NCI-H2081 (cell line): ENCODE results near the gene CEBPZ.
"Not testable (repeated sequence)": the region's sequence is repeated elsewhere in the genome, so short reads cannot be mapped to it uniquely, and the experiment has no call there.

Experiments used
- DNase-seq, 2 experiments: peaks; one replicate each; lab custom pipeline; 2025; lab: John Stamatoyannopoulos, UW

Gene CEBPZ, protein sequence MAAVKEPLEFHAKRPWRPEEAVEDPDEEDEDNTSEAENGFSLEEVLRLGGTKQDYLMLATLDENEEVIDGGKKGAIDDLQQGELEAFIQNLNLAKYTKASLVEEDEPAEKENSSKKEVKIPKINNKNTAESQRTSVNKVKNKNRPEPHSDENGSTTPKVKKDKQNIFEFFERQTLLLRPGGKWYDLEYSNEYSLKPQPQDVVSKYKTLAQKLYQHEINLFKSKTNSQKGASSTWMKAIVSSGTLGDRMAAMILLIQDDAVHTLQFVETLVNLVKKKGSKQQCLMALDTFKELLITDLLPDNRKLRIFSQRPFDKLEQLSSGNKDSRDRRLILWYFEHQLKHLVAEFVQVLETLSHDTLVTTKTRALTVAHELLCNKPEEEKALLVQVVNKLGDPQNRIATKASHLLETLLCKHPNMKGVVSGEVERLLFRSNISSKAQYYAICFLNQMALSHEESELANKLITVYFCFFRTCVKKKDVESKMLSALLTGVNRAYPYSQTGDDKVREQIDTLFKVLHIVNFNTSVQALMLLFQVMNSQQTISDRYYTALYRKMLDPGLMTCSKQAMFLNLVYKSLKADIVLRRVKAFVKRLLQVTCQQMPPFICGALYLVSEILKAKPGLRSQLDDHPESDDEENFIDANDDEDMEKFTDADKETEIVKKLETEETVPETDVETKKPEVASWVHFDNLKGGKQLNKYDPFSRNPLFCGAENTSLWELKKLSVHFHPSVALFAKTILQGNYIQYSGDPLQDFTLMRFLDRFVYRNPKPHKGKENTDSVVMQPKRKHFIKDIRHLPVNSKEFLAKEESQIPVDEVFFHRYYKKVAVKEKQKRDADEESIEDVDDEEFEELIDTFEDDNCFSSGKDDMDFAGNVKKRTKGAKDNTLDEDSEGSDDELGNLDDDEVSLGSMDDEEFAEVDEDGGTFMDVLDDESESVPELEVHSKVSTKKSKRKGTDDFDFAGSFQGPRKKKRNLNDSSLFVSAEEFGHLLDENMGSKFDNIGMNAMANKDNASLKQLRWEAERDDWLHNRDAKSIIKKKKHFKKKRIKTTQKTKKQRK

DNA sequence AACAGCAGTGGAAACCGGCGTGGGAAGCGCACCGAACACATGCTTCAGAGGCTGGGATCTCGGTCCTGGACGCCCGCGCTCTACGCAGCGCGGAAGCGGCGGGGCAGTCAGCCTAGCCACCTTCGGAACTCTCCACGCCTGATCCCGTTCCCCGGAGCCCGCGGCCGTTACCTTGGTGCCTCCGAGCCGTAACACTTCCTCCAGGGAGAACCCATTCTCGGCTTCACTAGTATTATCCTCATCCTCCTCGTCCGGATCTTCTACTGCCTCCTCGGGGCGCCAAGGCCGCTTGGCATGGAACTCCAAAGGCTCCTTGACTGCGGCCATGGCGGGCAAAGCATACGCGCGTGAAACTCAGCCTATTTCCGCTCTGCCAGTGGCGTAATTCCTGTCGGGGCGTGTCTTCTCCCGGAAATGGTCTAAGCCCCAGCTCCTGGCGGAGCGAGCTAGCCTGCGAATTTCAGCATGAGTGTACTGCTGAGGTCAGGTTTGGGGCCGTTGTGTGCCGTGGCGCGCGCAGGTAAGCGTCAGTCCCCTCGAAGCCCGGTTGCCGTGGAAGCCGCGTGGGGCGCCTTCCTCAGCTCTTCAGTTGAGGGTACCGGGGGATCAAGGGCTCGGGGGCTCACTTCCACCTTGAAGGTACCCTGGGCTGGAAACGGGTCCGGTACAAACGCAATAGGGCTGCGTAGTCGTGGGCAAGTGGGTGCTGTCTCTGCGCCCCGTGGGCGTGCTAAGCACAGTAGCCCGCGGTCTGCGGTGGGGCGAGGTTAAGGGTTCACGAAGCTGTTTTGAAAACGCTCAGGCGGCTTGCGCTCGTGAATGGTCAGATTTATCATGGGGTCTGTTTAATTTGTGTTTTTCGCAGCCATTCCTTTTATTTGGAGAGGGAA is at the start of gene CEBPZ, which contains the start of gene NDUFAF7:
CEBPZ (minus strand) TSS at position 356 of the 890 bp plus-strand sequence; CDS start at position 327, 29 bp downstream.
NDUFAF7 (plus strand) TSS at position 418 of the 890 bp plus-strand sequence; CDS start at position 466, 48 bp downstream.
- DNase-seq, result peak; percentile 87 to 94

DNA sequence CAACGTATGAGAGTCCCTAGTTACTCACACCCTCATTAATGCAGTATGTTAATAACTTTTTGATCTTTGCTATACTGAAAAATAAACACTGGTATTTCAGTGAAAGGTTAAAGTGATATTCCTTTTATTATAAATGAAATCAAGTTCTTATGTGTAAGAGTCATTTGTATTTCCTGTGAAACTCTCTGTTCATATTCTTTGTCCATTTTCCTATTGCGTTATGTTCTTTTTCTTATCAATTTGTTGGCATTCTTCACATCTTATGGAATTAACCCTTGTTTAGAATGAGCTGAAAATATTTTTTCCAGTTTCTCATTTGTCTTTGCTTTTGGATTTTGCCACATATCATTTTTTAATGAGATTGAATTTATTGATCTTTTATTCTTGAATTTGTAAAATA is 44.9 kb upstream of the CEBPZ start:
- DNase-seq, result no peak

DNA sequence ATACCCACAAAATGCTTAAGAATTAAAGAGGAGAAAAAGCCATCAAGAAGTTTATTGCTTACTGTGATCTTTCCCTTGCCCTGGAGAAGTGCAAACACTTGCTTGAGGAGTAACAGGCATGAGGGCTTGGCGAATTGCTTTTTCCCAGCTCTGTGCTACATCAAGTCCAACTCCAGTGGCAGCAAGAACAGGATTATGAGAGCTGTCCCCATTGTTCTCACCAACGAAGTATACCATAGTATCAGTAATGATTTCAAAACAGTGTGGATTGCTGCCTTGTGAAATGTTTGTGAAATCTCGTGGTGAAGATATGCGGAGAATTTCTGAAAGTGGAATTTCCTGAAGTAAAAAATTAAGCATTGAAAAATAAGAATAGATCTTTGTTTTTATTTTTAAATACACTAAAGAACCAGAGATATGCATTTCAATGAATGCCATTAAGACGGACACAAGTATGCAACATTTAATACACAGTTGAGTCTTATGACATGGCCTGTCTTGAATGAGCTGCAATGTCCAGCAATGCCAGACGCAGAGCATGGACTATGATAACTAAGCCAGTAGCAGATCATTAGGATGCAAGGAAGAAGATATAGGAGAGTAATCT is 43.1 kb upstream of the CEBPZ start:
- no peak for DNase-seq

DNA sequence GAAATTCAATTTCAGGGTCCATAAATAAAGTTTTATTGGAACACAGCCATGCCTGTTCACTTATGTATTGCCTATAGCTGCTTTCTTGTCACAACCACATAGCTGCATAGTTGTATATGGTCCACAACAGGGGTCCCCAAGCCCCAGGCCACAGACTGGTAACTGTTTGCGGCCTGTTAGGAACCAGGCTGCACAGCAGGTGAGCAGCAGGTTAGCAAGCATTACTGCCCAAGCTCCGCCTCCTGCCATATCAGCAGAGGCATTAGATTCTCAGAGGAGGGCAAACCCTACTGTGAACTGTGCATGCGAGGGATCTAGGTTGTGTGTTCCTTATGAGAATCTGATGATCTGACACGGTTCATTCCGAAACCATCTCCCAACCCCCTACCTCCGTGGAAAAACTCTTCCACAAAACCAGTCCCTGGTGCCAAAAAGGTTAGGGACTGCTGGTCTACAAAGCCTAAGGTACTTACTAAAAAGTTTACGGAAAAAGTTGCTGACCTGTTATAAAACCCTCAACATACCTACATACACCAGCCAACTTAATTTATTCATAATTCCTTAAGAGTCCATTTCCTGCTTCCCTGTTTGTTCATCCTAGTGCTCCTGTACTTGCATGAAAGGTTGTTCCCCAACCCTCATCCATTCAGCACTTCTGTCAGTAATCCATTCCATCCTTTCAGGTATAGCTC is 40.1 kb upstream of the CEBPZ start:
- DNase-seq, result no peak

DNA sequence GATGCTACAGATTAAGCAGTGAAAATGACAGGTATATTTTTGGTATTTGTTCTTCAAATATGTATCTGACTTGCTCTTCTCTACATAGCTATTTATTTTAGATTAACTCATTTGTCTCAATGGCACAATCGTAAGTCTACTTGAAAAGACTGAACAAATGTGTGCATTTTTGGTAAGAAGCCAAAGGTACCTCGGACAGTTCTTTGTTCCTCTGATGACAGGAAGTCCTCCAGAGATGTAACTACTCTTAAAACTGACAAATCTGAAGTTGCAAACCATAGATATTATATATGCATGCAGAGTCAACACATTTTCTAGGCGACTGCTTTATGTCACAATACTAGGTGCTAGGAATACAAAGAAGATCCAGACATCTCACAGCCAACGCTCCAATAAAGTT is 36.7 kb upstream of the CEBPZ start:
- DNase-seq, result peak in 1 of 2 experiments; percentile 22

DNA sequence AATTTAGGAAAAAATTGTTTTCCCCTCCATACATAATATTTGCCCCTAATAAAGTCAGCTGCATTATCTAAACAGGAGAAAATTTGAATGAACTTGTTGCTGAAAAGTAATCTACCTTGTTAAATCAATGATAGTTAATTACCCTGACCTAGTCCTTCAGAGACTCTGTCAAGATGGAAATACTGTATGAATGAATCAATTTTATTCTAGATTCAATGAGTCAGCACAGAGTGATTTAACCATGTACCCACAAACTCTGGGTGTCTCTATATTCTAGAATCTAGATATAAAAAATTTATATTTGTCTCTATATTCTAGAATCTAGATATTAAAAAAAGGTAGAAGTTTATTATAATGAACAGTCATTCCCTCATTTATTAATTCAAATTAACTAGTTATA is 36.3 kb upstream of the CEBPZ start:
- no peak for DNase-seq

DNA sequence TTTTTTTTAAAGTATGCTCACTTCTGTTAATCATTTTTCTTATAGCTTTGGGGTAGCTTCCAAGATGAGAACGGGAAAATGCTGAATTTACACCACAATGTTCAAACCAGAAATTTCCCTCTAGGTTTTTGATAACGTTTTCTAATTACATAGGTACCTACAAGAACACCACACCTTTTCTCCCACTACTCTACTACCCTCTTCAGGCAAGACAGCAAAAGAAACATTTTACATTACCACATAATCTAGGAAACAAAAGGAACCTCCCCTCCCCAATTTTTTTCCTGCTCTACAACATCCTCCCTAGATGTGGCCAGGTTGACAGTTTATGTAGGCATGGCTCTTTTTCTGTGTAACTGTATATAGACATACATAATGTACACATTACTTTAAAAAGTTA is 32.4 kb upstream of the CEBPZ start:
- no peak for DNase-seq

DNA sequence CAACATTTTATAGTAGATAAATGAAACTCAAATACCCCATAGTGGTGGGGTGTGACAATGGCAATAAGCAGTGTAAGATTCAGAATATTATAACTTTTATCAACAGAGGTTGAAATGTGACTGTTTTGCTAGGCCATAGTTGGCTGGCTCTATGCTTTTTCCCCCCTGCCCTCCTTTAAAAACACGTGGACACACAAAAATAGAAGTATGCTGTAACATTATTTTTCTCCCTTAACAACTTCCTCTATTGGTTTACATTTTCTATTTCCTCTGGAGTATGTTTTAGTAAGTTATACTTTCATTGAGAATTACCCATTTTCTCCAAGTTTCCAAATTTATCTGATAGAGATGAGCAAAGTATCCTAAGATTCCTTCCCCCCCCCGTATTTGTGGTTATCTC is 31.1 kb upstream of the CEBPZ start:
- DNase-seq, result no peak

DNA sequence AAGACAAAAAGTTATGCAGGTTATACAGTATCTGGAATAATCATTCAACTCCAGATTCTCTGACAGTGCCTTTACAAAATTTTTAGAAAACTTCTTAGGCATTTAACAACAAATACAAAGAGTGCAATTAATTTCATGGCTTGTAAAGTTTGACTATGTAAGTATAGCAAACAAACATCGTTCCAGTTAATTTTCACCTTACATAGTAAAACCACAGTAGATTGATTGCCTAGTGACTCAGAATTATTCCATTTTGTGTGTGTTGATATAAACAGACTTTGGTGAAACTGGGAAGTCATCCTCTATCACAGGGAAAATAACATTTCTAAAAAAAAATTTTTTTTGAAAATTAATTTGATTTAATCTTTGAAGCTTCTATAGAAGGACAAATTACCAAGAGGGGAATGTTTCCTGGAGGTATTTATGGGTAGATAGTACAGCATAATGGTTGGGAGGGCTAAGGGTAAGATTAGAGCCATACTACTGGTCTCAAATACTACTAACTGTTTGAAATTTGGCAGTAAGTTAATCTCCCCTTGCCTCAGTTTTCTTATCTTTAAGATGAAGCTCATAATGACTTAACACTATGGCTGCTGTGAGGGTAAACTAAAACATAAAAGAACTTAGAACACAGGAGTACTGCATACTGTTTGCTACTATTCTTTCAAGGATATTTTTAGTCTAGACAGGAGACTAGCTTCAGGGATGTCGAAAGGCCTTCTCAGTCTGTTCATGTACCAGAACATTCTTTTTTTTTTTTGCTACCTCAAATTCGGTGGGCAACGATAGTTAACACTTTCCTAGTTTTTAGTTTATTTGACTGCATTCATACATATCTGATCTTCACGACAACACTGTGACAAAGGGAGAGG is 19.7 kb upstream of the CEBPZ start:
- DNase-seq, result no peak

DNA sequence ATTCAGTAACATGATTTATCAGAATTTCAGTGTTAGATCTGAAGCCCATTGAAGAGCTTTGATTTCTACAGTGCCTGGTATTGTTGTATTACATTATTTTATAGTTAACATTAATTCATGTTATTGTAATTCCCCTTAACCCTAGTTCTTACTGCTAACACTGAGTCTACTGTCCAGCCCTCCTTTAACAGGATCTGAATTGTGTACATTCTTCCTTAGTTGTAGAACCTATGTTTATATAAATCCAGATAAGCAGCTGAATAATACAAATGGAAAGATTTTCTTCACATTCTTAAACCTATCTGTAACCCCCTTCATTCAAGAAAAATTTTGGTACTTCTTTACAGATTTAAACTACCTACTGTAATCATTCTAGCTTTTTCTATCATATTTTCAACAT is 14.8 kb upstream of the CEBPZ start:
- DNase-seq, result no peak

DNA sequence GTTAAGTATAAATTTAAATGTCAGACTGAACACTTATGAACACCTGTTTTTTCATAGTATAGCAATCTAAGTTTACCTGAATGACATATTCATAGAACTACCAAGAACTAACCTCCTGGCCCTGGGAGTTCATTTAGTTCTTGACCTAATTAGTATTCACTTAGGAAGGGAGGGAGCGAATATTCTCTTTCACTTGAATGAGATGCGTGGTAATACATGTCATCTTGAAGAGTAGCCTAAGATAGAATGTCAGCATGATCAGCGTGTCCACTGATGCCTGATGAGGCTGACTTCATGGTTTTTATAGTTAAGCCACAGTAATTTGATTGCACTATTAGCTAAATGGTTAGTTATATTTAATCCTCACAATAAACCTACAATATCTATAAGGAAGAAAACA is 13.4 kb upstream of the CEBPZ start:
- no peak for DNase-seq

DNA sequence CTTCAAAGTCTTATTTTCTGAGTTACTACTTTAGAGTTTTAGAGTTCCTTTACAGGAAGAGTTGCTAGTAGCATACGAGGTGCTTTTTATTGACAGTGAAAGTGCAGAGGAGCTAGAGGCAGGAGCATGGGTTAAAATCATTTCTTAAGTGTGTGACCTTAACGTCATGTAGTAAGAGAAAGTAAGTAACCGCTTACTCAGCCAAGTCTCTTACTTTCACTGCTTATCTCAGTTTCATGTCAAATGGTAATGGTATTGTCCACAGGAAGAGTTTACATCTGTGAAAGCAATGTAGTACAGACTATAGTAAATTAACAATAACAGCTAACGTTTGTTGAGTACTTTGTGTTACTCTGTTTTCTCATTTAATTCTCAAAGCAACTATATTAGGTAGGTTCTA is 12.6 kb upstream of the CEBPZ start:
- no peak for DNase-seq

DNA sequence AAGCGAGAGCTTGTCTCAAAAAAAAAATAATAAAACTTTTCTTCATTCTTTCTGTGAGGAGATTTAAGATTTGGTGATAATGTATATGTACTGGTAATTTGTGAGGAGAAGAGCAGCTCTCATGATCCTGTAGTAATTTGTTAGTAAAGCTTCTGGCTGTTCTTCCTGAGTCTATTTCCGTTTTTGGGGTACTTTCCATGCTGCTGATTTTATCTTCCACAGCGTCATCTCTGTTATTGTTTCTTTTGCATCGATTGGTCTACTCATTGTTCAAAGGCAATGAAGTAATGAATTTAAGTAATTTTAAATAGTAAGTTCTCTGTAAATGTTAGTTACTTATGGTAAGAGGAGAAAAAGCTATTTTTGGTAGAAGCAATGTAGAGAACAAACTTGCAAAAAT is 12.0 kb upstream of the CEBPZ start:
- DNase-seq, result no peak

DNA sequence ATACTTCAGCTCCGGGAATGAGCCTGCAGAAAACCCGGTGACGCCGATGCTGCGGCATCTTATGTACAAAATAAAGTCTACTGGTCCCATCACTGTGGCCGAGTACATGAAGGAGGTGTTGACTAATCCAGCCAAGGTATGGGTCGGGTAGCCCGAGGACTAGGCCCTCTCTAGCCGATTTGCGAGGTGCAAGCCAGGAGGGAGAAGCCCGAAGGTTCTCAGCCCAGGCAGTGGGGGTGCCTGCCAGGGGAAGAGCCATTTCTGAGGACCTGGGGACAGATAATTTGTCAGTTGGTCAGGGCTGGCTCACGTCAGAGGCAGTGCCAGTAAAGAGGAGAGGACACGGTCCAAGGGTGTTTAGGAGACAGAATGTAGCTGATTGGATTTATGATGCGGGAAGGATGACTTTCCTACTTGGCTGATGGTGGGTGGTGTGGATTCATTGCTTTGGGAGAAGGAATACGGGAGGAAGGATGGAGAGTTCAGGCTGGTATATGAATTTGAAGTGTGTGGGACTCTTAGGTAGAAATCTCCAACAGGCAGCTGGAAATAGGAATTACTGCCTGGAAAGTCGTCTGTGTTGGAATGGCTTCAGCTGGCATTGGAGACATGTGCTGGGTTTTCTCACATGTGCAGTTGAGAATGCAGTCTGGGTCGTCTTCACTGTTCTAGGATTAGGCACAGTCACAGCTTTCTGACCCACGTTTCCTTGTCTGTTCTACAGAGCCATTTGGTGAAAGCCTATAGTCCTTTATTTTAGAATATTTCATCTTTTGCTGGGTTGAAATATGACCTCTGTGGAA is 936 bp upstream of the CEBPZ start:
- no peak for DNase-seq

DNA sequence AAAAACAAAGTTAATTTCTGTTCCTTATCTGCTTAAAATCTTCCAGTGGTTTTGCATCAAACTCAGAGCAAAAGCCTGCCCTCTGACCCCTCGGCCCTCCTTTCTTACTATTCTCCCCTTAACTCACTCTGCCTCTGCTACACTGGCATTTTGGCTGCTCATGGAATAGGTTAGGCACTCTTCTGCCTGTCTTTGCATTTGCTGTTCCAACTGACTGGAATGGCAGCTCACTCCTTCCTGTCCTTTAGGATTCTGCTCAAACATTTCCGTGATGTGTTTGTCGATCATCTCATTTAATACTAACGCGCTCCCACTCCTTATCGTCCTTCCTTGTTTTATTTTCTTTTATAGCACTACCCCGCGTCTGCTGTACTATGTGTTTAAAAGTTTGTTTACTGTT is 815 bp downstream of the CEBPZ start:
- DNase-seq, result peak in 1 of 2 experiments; percentile 14

DNA sequence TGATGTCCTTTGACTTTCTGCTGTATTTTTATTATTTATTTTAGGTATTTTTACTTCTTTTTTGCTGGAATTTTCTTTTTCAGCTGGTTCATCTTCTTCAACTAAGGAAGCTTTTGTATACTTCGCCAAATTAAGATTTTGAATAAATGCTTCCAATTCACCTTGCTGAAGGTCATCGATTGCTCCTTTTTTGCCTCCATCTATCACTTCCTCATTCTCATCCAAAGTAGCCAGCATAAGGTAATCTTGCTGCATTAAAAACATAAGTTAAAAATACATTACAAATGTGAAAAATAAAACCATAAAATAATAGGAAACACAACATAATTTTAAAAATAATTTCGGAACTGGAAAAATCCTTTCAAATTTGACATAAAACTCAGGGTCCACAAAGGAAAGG is 2.6 kb downstream of the CEBPZ start:
- no peak for DNase-seq

DNA sequence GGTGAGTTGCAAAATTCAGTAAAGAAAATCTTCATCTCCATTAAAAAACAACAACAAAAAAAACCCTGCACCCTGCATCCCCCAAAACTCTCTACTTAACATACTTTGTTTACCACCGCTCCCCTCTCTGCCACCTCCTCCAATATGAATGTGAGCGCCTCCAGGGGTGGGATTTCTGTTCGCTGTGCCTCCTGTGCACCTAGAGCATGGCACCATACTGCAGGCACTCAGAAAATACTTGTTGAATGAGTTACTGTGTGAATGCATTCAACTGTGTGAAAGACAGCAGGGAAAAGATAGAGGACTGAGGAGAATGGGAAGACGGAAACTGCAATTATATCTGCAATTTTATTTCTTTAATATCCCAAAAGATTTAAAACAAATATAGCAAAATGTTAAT is 4.5 kb downstream of the CEBPZ start:
- no peak for DNase-seq

DNA sequence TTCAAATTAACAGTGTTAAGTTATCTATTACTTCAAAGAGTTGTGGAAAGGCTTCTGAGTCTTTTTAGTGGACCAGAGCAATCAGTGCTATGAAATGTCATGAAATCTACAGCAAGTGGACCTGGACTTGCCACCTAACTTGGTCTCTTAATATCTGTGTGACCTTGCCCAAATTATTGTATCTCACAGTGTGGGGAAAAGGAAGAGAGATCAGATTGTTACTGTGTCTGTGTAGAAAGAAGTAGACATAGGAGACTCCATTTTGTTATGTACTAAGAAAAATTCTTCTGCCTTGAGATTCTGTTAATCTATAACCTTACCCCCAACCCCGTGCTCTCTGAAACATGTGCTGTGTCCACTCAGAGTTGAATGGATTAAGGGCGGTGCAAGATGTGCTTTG is 6.3 kb downstream of the CEBPZ start:
- not testable (repeated sequence) for DNase-seq

DNA sequence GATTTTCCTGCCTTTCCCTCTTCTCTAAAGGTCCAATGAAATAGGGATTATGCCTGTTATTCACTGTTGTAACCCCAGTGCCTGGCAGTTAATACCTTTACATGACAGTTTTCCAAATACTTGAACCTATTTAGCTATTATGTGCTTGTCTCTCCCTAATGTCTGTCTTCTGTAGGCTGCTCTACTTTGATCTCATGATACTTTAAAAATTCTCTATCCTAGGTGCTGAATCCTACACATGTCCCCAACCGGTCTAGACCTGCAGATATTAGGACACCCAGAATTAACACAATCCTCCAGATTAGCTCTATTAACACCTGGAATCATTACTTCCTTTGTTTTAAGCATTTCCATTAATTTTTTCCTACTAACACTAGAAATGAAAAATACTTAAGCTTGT is 7.3 kb downstream of the CEBPZ start:
- DNase-seq, result no peak
